K562 (cell line): ENCODE data around the gene HAX1. TPM values are rescaled to one million over a fixed set of nuclear protein-coding genes. Genes with fewer than 3 reads are reported as not detected.

Experiments
- ARID4B ChIP-seq: sonication (generic); formaldehyde crosslinking; IDR thresholded peaks from 2 replicates; pipeline ENCODE4 v1.8.0; 2022; ENCODE audit warnings: mild to moderate bottlenecking, missing genetic modification reagents
- ARNT ChIP-seq, 2 experiments: fragments of 450-650 bp; IDR thresholded peaks; 2 replicates each; pipeline ENCODE4 v1.6.1; 2016; ENCODE audit warnings: mild to moderate bottlenecking in 1 of 2
- ATF3 ChIP-seq, 2 experiments: fragments of 450-650 bp in 1 of 2; sonication (generic) in 1 of 2; formaldehyde crosslinking in 1 of 2; IDR thresholded peaks in 1 of 2; conservative IDR thresholded peaks in 1 of 2; 2 replicates each; pipeline versions ENCODE4 v1.6.1 to v1.8.1; 2016 to 2023; ENCODE audit warnings: mild to moderate bottlenecking in 2 of 2, moderate library complexity in 2 of 2, inconsistent platforms in 1 of 2, missing genetic modification reagents in 1 of 2
- ATF7 ChIP-seq: fragments of 450-650 bp; IDR thresholded peaks from 2 replicates; pipeline ENCODE4 v1.7.1; 2014; ENCODE audit warnings: mild to moderate bottlenecking, moderate library complexity
- BCOR ChIP-seq: fragments of 450-650 bp; IDR thresholded peaks from 2 replicates; pipeline ENCODE4 v1.6.1; 2016
- KLF6 ChIP-seq: fragments of 250-450 bp; sonication (Bioruptor Pico); IDR thresholded peaks from 2 replicates; pipeline ENCODE4 v1.4.0; 2020; ENCODE audit warnings: mild to moderate bottlenecking, moderate library complexity, borderline replicate concordance
- MLX ChIP-seq, 2 experiments: fragments of 450-650 bp in 1 of 2; sonication (generic) in 1 of 2; formaldehyde crosslinking; conservative IDR thresholded peaks; 2 replicates each; pipeline versions ENCODE4 v1.4.0 to v1.8.1; 2020 to 2022; ENCODE audit warnings: mild to moderate bottlenecking in 1 of 2, missing genetic modification reagents in 1 of 2
- NFE2 ChIP-seq: IDR thresholded peaks from 2 replicates; pipeline ENCODE4 v1.6.1; 2014; ENCODE audit warnings: antibody characterized with exemption, low read depth
- POLR2AphosphoS2 ChIP-seq: IDR thresholded peaks from 2 replicates; pipeline ENCODE4 v1.6.1; 2012; ENCODE audit warnings: low read length, improper control_type of control experiment
- PTBP1 ChIP-seq: fragments of 200-400 bp; formaldehyde crosslinking; IDR thresholded peaks from 2 replicates; pipeline ENCODE4 v1.6.1; 2017; ENCODE audit warnings: low read depth, low read length
- RAD21 ChIP-seq, 2 experiments: fragments of 250-450 bp in 1 of 2; fragments of 450-650 bp in 1 of 2; sonication (Bioruptor Pico) in 1 of 2; formaldehyde crosslinking in 1 of 2; IDR thresholded peaks in 1 of 2; conservative IDR thresholded peaks in 1 of 2; 2 replicates each; pipeline versions ENCODE4 v1.4.0 to v1.8.0; 2020 to 2022; ENCODE audit warnings: mild to moderate bottlenecking in 2 of 2, moderate library complexity in 1 of 2
- SMAD1 ChIP-seq: fragments of 150-350 bp; IDR thresholded peaks from 2 replicates; pipeline ENCODE4 v1.6.1; 2014; ENCODE audit warnings: low read length, low read depth; ENCODE audit not compliant: partially characterized antibody
- STAT5B ChIP-seq: fragments of 250-450 bp; sonication (Bioruptor Pico); IDR thresholded peaks from 2 replicates; pipeline ENCODE4 v1.8.0; 2021; ENCODE audit warnings: mild to moderate bottlenecking, inconsistent platforms
- TARDBP ChIP-seq: fragments of 450-650 bp; IDR thresholded peaks from 2 replicates; pipeline ENCODE4 v1.6.1; 2016
- TBL1XR1 ChIP-seq, 2 experiments: IDR thresholded peaks; 2 replicates each; pipeline ENCODE4 v1.6.1; 2012; ENCODE audit warnings: improper control_type of control experiment in 2 of 2, low read length in 2 of 2, mild to moderate bottlenecking in 1 of 2
- YY1 ChIP-seq, 3 experiments: IDR thresholded peaks; 2 replicates each; pipeline ENCODE4 v1.6.1; 2011; ENCODE audit warnings: low read length in 2 of 3, mild to moderate bottlenecking in 2 of 3, moderate library complexity in 2 of 3, borderline replicate concordance in 1 of 3, control low read depth in 1 of 3, low read depth in 1 of 3; ENCODE audit not compliant: insufficient read depth in 3 of 3, insufficient replicate concordance in 2 of 3, control insufficient read depth in 1 of 3, insufficient read length in 1 of 3; ENCODE audit errors: extremely low read depth in 1 of 3
- ZNF212 ChIP-seq: fragments of 450-650 bp; formaldehyde crosslinking; IDR thresholded peaks from 2 replicates; pipeline ENCODE4 v1.4.0; 2020; ENCODE audit warnings: mild to moderate bottlenecking
- ZNF24 ChIP-seq: fragments of 450-650 bp; IDR thresholded peaks from 2 replicates; pipeline ENCODE4 v1.6.1; 2016
- ZNF280B ChIP-seq: fragments of 250-450 bp; sonication (Bioruptor Pico); IDR thresholded peaks from 2 replicates; pipeline ENCODE4 v1.5.1; 2021; ENCODE audit warnings: mild to moderate bottlenecking
- polyA plus RNA-seq, 8 experiments: library from polyadenylated mRNA; depleted of rRNA in 4 of 8; stranded (reverse) in 5 of 8; unstranded in 3 of 8; fragments of >200 nt; fragmentation: Nextera tagmentation in 2 of 8; fragmentation: Illumina TruSeq in 1 of 8; extraction: Ambion mirVana in 2 of 8; extraction: Trizol in 1 of 8; gene quantifications; 2 replicates each; pipeline versions ENCODE4 v1.2.1 to v1.2.3, GENCODE V29; 2011 to 2014; ENCODE audit warnings: inconsistent platforms in 1 of 8, missing spikeins in 1 of 8
- total RNA-seq, 7 experiments: library from RNA; depleted of rRNA in 6 of 7; stranded (reverse); fragments of >200 nt in 6 of 7; fragmentation: Illumina TruSeq in 2 of 7; extraction: Trizol in 2 of 7; gene quantifications; 2 replicates each; pipeline versions ENCODE4 v1.2.1 to v1.2.3, GENCODE V29; 2011 to 2021; ENCODE audit warnings: low replicate concordance in 1 of 7

The HAX1 gene
- total and polyA plus RNA-seq, 9 of the 15 experiments (the other 6 are each of a cell fraction or from before 2014, with no cell fraction given), result 143 to 492 (median 234) TPM

- TF ChIP-seq ATF7 (peak; percentile 92), ARID4B (no peak), TBL1XR1 (IDR thresholded peaks at IDR 0.05; ENCODE audit: low read length in 2 of 2) (peak; percentile 39 to 88; a peak in 2 of 4 replicates), ZNF280B (CRISPR knock-in tag) (no peak), ZNF24 (peak; percentile 15; the same call in 1 of the 2 replicates), SMAD1 (no peak), BCOR (peak; percentile 53; the same call in 1 of the 2 replicates), YY1 (IDR thresholded peaks at IDR 0.05; ENCODE audit: borderline replicate concordance in 1 of 3, control insufficient read depth in 1 of 3, extremely low read depth in 1 of 3, insufficient read depth in 3 of 3, insufficient read length in 1 of 3, insufficient replicate concordance in 2 of 3, low read depth in 1 of 3, low read length in 2 of 3) (peak in 2 of 3 experiments; percentile 21 to 61), STAT5B (CRISPR knock-in tag) (no peak), ATF3 (IDR thresholded peaks at IDR 0.05) (no peak), ATF3 (CRISPR knock-in tag; conservative IDR thresholded peaks at IDR 0.05) (0 out of 2 replicates have a peak, but pooled peaks have one; percentile 29), POLR2AphosphoS2 (no peak), RAD21 (CRISPR knock-in tag; conservative IDR thresholded peaks at IDR 0.05 in 1 of 2, IDR thresholded peaks at IDR 0.05 in 1 of 2) (peak; percentile 27 to 40; a peak in 2 of 4 replicates), ZNF212 (CRISPR knock-in tag) (no peak), TARDBP (no peak), ARNT (IDR thresholded peaks at IDR 0.05) (peak in 1 of 2 experiments; percentile 63; a peak in 1 of 4 replicates), MLX (CRISPR knock-in tag; conservative IDR thresholded peaks at IDR 0.05) (no peak), NFE2 (peak; percentile 35; the same call in 1 of the 2 replicates), KLF6 (peak; percentile 25; the same call in 1 of the 2 replicates), PTBP1 (no peak)
Measured at GRCh38 chr1:154320882-154321608, 48.6 kb downstream of the HAX1 start, which contains the start of gene AQP10 (continued).
